ENCODE results near the gene NOL11. TPM values are rescaled to one million over a fixed set of nuclear protein-coding genes. Genes with fewer than 3 reads are reported as not detected.

The NOL11 gene
- total and polyA plus RNA-seq, 2 of the 4 experiments (the other 2 are of a cell fraction): 26.2 to 58.3 TPM

DNA sequence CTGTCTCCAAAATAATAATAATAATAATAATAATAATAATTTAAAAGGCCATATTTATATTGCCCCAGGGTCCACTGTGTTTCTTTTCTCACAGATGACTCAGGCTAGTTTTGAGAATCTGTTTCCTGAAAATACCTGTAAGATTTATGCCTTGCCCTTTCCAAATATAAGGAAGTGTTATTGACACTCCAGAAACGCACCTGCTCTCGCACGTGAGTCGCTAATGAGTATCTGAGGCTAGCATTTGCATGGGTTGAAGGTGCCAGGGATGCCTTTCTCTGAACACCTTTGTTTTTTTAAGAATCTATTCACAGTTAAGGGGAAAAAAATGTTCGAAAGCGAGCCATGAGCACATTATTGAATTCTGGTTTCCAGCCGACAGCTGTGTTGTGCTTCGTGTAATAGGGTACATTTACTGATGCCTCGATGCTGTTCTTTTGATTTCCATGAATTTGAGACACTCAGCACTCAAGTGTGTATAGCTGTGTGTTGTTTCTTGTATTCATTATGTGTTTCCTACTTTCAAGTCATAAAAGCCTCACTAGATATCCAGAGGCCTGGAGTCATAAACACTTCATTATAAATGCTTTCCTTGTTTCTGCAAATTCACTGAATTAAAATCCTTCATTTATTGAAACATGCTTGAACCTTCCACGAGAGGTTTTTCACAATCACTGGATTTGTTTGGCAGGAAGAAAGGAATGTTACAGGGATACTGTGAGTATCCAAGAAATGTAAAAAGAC is 45.0 kb upstream of the NOL11 start:
- no TSS peak for BruUV-seq (replicated peaks)
- Histone ChIP-seq H3K18ac (ENCODE audit: low read depth, low read length) (no peak overlapping the region), H4K20me1 (ENCODE audit: insufficient read depth, low read length) (no peaks in the 10 kb centered on the region), H2AFZ (replicated peaks; ENCODE audit: low read length, poor library complexity) (no peak overlapping the region), H2BK120ac (ENCODE audit: low read depth, low read length) (no peak overlapping the region), H3K27me3 (ENCODE audit: control insufficient read depth, insufficient read depth, low read length) (no peaks in the 10 kb centered on the region), H2AK9ac (replicated peaks; ENCODE audit: low read depth, low read length, poor library complexity) (no peak overlapping the region), H3K4ac (ENCODE audit: low read depth, low read length) (no peak overlapping the region), H3K36me3 (ENCODE audit: control insufficient read depth, insufficient read depth, low read length) (no peaks in the 10 kb centered on the region; the same call in 1 of the 2 replicates), H3K27ac (ENCODE audit: insufficient read depth, low read length) (no peak overlapping the region), H3K79me1 (ENCODE audit: low read depth in 1 of 2, low read length in 2 of 2) (no peaks in the 10 kb centered on the region), H3K9ac (ENCODE audit: low read depth, low read length) (no peak overlapping the region), H2BK5ac (ENCODE audit: low read depth, low read length, poor library complexity, severe bottlenecking) (no peak overlapping the region), H4K91ac (ENCODE audit: insufficient read depth, low read depth, low read length) (no peak overlapping the region), H3K56ac (ENCODE audit: extremely low read depth, insufficient read depth, low read length) (no peak overlapping the region), H2BK20ac (ENCODE audit: low read depth, low read length) (no peak overlapping the region), H3K4me3 (ENCODE audit: insufficient read depth, low read depth, low read length) (no peak overlapping the region), H4K5ac (ENCODE audit: low read depth, low read length) (no peak overlapping the region), H3K9me3 (ENCODE audit: control insufficient read depth, insufficient read depth, low read length) (no peaks in the 10 kb centered on the region), H3K4me2 (ENCODE audit: low read depth, low read length) (no peak overlapping the region), H3K23ac (ENCODE audit: low read depth, low read length) (no peak overlapping the region), H2AK5ac (ENCODE audit: low read depth, low read length) (no peak overlapping the region), H3K9me1 (ENCODE audit: insufficient read depth, low read length) (no peaks in the 10 kb centered on the region; the same call in 1 of the 2 replicates), H2BK15ac (ENCODE audit: low read depth, low read length) (no peak overlapping the region), H3K4me1 (ENCODE audit: control insufficient read depth, insufficient read depth, low read length) (no peaks in the 10 kb centered on the region; the same call in 1 of the 2 replicates), H4K8ac (ENCODE audit: low read depth in 2 of 2, low read length in 2 of 2) (no peak overlapping the region), H3K14ac (replicated peaks; ENCODE audit: low read depth, low read length) (no peak overlapping the region)
- ChIA-PET CTCF (no interaction called here), POLR2A (ENCODE audit: unreplicated experiment) (no interaction called here)
- DNase-seq: no peak
- intact Hi-C loops (cut with micrococcal nuclease): no loop called here
- no peak for ATAC-seq (ENCODE audit: low read depth)
- dilution Hi-C loops (cut with HindIII; ENCODE audit: low sequenced_read_pairs, unreplicated experiment): no loop called here
- in situ Hi-C loops (cut with MboI; ENCODE audit: low sequenced_read_pairs): no loop called here
- TF ChIP-seq CTCF (conservative IDR thresholded peaks at IDR 0.05; ENCODE audit: low read depth, low read length) (no peak), POLR2A (IDR thresholded peaks at IDR 0.05; ENCODE audit: low read depth, low read length) (no peak), RFX5 (IDR thresholded peaks at IDR 0.05; ENCODE audit: low read depth, low read length) (no peak), USF2 (IDR thresholded peaks at IDR 0.05; ENCODE audit: low read depth, low read length) (no peak), SMC3 (IDR thresholded peaks at IDR 0.05; ENCODE audit: low read depth, low read length) (no peak)
- TF ChIP-seq, protein P1, sequence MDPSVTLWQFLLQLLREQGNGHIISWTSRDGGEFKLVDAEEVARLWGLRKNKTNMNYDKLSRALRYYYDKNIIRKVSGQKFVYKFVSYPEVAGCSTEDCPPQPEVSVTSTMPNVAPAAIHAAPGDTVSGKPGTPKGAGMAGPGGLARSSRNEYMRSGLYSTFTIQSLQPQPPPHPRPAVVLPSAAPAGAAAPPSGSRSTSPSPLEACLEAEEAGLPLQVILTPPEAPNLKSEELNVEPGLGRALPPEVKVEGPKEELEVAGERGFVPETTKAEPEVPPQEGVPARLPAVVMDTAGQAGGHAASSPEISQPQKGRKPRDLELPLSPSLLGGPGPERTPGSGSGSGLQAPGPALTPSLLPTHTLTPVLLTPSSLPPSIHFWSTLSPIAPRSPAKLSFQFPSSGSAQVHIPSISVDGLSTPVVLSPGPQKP (IDR thresholded peaks at IDR 0.05; ENCODE audit: borderline replicate concordance, low read depth, low read length): no peak
- WGBS, 2 experiments (ENCODE audit: extremely low coverage in 2 of 2, insufficient read length in 1 of 2): 70% methylated on average over 2 of the region's 10 CpGs; no CpG with 5 or more reads in 1 of the 2 experiments
